ENCODE measurements around the gene DYRK1B.
A peak's percentile ranks its signal among the peaks of the same experiment; 100 is the strongest.
"Not testable (repeated sequence)": the region's sequence is repeated elsewhere in the genome, so short reads cannot be mapped to it uniquely, and the experiment has no call there.

DYRK1B gene

GRCh38 chr19:39830406-39830805 lies 3.6 kb downstream of the DYRK1B start:
- DNase-seq (ENCODE audit: low spot score) = no peak

- DNase-seq (ENCODE audit: low spot score) = no peak
Observed at GRCh38 chr19:39829702-39830275, 4.2 kb downstream of the DYRK1B start.

GRCh38 chr19:39828654-39829032 lies 5.3 kb downstream of the DYRK1B start:
- no peak for DNase-seq (ENCODE audit: low spot score)

GRCh38 chr19:39828015-39828653 lies 5.8 kb downstream of the DYRK1B start:
- DNase-seq (ENCODE audit: low spot score) = peak; percentile 31

- no peak for DNase-seq (ENCODE audit: low spot score)
Observed at GRCh38 chr19:39827216-39827615, 6.7 kb downstream of the DYRK1B start.

GRCh38 chr19:39826311-39826945 lies 7.5 kb downstream of the DYRK1B start:
- DNase-seq (ENCODE audit: low spot score) = no peak

- DNase-seq (ENCODE audit: low spot score) = no peak
Observed at GRCh38 chr19:39825531-39826076, 8.4 kb downstream of the DYRK1B start.

GRCh38 chr19:39825093-39825463 lies 8.9 kb downstream of the DYRK1B start:
- DNase-seq (ENCODE audit: low spot score) = no peak

- DNase-seq (ENCODE audit: low spot score) = peak; percentile 91
Observed at GRCh38 chr19:39824143-39825092, 9.5 kb downstream of the DYRK1B start.

GRCh38 chr19:39823686-39824085 lies 10.3 kb downstream of the DYRK1B start:
- DNase-seq (ENCODE audit: low spot score) = no peak

- DNase-seq (ENCODE audit: low spot score) = no peak
Observed at GRCh38 chr19:39820696-39821095, 13.3 kb downstream of the DYRK1B start.

- DNase-seq (ENCODE audit: low spot score) = no peak
Observed at GRCh38 chr19:39819786-39820185, 14.2 kb downstream of the DYRK1B start.

GRCh38 chr19:39818626-39819097 lies 15.3 kb downstream of the DYRK1B start:
- no peak for DNase-seq (ENCODE audit: low spot score)

- DNase-seq (ENCODE audit: low spot score) = no peak
Observed at GRCh38 chr19:39817888-39818561, 15.9 kb downstream of the DYRK1B start.

- no peak for DNase-seq (ENCODE audit: low spot score)
Observed at GRCh38 chr19:39816287-39817048, 17.5 kb downstream of the DYRK1B start.

- no peak for DNase-seq (ENCODE audit: low spot score)
Observed at GRCh38 chr19:39814595-39814994, 19.4 kb downstream of the DYRK1B start.

GRCh38 chr19:39814111-39814510 lies 19.9 kb downstream of the DYRK1B start:
- not testable (repeated sequence) for DNase-seq (ENCODE audit: low spot score)

- no peak for DNase-seq (ENCODE audit: low spot score)
Observed at GRCh38 chr19:39813264-39813993, 20.5 kb downstream of the DYRK1B start.

- DNase-seq (ENCODE audit: low spot score) = no peak
Observed at GRCh38 chr19:39811064-39811463, 22.9 kb downstream of the DYRK1B start.

- no peak for DNase-seq (ENCODE audit: low spot score)
Observed at GRCh38 chr19:39810424-39810823, 23.5 kb downstream of the DYRK1B start.
